HG03060 (cell line): ENCODE data around the gene KCNQ5.
"Not testable (repeated sequence)": the region's sequence is repeated elsewhere in the genome, so short reads cannot be mapped to it uniquely, and the experiment has no call there.

Source experiments
- ATAC-seq: cut with Tn5 transposase; IDR thresholded peaks from one replicate; pipeline ENCODE4 v1.9.1; 2021; ENCODE audit warnings: low read depth, moderate number of reproducible peaks; ENCODE audit not compliant: unreplicated experiment

Gene KCNQ5

DNA sequence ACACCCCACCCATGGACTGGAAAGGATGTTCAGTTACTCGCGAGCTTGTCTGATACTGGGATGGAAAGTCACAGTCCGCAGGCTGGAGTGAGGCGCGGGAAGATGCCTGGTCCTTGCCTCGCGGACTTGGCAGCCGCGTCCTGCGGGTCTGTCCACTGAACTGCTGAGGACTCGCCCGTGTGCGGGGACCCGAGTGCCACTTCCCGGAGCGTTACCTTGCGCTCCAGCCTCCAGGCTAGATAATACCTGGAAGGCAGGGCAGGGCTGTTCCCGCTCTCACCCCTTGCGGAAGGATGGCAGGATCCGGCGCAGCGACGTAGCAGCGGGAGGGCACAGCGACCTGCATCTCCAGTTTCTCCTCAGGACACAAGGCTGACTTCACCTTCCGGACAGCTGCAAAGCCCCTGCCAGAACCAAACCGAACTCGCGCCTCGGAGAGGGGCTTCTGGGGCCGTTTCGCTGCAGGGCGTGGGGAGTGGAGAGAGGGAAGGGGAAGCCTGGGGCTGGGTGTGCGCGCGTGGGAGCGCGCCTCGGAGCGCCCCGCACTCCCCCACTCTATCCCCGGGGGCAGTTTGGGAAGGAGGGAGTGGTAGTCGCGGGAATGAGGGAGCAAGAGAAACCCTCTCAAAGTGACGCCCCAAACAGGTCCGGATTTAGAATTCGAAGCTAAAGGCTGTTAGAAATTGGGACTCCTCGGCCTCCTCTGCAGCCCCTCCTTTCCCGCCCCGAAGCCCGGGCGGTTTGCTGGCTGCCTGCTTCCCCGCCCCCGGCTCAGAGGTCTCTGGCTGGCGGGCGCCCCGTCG is at the start of gene KCNQ5:
KCNQ5 (plus strand) TSS at position 774 of the 803 bp plus-strand sequence.
- ATAC-seq, result no peak

DNA sequence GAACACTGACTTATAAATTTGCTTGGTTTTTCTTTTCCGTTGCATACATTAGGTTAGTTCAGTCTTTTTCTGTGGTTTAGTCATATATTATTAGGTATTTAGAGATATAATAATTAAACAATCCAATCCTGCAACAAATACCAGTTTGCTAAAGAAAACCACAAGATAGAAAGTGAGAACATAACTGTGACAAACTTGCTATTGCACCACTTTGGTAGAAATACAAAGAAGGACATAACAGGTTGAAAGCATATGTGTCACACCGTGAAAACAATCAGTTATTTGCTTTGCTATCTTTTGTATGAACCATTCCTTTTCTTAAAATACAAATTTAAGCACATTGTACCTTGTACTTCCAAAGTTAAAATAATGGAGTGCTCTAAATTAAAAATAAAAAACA is 42.0 kb upstream of the KCNQ5 start:
- ATAC-seq, result no peak

- no peak for ATAC-seq
Measured at GRCh38 chr6:72580281-72580940, 41.5 kb upstream of the KCNQ5 start.

DNA sequence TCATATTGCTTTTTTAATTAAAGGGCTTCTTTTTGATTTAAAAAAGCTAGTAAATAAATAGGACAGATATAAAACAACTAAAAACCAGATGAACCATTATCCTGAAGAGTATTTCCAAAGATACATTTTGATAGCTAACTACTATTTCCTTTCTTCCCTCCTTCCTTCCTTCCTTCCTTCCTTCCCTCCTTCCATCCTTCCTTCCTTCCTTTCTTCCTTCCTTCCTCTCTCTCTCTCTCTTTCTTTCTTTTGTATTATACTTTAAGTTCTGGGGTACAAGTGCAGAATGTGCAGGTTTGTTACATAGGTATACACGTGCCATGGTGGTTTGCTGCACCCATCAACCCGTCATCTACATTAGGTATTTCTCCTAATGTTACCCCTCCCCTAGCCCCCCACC is 40.9 kb upstream of the KCNQ5 start:
- not testable (repeated sequence) for ATAC-seq

GRCh38 chr6:72588155-72588554 is 33.7 kb upstream of the KCNQ5 start:
- no peak for ATAC-seq

- no peak for ATAC-seq
Measured at GRCh38 chr6:72589096-72589495, 32.8 kb upstream of the KCNQ5 start.

DNA sequence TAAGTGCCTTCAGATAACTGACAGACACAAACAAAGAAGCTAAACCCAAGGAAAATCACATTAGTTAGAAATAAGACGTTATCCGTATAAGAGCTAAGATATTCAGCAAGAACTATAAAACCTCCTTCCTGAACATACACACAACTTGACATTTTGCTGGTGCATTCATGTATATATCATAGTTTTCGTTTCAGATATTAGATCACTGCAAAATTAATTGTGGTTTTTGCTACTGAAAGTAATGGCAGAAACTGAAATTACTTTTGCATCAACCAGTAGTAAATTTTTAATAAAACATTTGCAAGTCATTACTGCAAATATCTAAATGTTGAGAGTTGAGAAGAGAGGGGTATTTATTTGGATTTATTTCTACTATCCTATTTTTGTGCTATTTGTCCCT is 26.1 kb upstream of the KCNQ5 start:
- ATAC-seq, result no peak

DNA sequence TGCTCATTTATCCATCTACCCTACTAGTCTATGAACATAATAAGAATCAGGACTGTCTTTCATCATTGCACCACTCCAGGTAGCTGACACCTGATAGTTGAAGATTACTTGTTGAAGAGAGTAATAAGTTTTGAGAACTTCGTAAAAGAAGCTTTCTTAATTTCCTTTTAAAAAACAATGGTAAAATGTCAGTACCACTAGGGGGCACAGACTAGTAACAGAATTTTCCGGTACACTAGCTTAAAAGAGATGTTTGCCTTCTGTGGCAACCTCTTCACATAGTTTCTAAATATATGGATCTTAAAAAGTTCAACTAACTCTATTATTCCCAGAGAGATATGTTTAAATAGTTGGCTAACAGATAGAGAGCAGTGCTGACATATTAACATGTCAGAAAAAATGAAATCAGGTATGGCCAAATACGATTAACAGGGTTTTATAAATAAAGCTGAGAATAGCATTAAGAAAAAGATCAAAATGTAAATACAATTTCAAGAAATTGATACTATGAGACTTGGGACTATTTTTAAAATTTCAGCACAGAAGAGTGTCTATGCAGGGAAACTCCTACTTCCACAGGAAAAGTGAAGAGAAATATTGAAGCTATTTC is 5.4 kb upstream of the KCNQ5 start:
- no peak for ATAC-seq

DNA sequence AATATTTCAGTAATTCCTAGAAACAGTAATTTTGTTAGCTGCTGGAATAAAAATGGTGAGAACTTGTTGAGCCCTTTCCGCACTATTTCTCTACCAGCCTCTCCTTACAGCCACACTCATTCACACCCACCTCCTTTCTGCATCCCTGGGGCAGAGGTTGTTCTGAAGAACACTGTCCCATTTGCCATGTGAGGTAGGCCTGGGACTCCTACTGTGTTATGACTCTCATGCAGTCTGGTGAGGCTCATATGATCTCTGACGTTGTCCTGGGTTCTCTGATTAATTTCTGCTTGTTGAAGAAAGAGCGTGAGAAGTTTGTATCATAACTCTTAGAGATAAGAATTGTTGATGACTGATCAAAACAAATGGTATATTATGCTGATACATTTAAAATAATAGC is 4.1 kb upstream of the KCNQ5 start:
- ATAC-seq, result no peak

GRCh38 chr6:72619883-72620696 is 1.8 kb upstream of the KCNQ5 start:
- ATAC-seq, result peak; percentile 56

- ATAC-seq, result no peak
Measured at GRCh38 chr6:72620871-72621290, 983 bp upstream of the KCNQ5 start.

DNA sequence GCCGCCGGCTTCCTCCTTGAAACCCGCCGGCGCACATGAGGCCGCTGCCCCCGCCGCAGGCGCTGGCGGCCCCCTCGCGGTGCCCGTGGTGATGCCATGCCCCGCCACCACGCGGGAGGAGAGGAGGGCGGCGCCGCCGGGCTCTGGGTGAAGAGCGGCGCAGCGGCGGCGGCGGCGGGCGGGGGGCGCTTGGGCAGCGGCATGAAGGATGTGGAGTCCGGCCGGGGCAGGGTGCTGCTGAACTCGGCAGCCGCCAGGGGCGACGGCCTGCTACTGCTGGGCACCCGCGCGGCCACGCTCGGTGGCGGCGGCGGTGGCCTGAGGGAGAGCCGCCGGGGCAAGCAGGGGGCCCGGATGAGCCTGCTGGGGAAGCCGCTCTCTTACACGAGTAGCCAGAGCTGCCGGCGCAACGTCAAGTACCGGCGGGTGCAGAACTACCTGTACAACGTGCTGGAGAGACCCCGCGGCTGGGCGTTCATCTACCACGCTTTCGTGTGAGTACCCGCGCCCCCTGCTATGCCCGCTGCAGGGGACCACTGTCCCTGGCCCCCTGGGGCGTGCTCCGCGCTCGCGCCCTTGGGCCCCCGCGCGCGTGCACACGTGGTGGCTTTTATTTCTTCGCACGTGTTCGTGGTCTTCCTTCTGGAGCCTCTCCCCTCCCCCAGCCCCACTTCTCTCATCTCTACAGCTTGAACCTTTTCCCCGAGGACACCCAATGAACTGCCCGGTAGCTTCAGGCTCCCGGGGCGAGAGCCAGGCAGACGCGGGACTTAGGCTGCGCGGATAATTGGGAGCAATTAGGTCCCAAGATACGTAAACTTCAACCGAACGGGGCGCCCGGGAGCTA is 453 bp downstream of the KCNQ5 start:
- no peak for ATAC-seq

- no peak for ATAC-seq
Measured at GRCh38 chr6:72623808-72624207, 1.9 kb downstream of the KCNQ5 start.

DNA sequence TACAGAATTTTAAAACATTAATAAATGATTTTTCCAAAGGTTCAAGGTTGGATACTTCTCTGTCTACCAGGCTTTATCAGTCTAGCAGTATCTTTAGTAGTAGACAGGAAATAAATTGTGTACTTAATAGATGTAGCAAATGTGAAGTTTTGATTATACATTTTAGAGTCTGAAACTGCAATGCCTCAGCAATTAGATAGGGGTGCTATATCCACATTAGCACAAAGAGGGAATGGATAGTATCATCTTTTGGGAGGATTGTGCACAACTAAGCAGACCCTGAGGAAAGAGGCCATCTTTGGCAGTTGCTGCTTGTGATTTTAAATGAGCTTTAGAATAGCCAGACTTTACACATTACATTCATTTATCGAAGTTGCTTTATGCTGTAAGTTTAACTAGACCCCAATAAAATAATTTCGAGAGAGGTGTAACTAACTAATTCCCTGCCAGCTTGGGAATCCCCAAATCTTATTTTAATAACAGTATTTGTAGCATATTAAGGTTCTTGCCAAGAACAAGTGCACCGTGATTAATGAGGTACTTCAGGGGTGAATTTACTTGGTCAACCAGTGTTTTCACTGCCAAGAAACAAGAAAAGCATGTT is 2.8 kb downstream of the KCNQ5 start:
- no peak for ATAC-seq

DNA sequence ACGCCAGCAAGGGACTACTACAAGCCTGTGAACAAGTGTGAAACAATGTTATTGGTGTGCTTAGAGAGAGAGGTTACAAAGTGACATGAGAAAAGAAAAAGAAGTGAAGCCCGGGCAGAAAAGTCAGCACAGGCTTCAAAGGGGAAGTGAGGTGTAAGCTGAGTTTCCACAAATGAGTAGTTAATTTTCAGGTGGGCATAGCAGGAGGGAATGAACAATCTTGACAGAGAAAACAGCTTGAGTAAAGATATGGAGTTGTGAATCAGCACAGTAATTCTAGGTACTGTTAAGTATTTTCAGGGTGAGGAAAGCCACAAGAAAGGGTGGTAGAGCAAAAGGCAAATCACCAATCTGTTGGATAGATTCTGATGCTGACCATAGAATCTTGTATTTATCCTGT is 4.3 kb downstream of the KCNQ5 start:
- ATAC-seq, result peak; percentile 60

DNA sequence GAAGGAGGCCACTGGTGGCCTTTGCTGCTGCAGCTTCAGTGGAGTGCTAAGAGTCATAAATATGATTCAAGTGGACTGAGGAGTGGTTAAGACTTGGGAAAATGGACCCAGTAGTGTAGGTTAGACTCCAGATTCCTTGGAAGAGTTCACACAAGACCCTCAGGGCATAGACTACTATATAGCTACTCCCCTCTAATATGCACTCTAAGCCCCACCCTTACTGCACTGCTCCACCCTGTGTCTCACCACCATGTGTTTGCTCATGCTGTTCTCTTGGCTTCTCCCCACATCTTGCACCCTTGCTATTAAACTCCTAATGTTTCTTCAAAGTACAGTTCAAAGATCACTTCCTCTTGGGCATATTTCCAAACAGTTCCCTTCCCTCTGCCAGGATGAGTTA is 5.7 kb downstream of the KCNQ5 start:
- no peak for ATAC-seq

DNA sequence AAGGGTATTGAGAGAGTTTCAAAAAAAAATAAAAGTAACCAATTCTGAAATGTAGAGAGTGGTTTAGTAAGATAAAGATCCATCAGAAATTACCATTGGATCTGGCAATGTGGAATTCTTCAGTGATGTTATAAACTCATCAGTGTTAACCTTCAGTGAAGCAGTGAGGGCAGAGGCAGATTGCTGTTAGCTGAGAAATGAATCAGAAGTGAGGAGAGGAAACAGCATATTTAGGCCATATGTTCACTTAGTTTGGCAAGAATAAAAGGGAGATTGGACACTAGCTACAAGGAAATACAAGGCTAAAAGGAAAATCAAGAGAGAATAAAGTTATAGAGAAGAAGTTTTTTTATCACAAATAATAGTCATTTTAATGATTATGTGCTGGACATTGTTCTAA is 9.6 kb downstream of the KCNQ5 start:
- ATAC-seq, result no peak

DNA sequence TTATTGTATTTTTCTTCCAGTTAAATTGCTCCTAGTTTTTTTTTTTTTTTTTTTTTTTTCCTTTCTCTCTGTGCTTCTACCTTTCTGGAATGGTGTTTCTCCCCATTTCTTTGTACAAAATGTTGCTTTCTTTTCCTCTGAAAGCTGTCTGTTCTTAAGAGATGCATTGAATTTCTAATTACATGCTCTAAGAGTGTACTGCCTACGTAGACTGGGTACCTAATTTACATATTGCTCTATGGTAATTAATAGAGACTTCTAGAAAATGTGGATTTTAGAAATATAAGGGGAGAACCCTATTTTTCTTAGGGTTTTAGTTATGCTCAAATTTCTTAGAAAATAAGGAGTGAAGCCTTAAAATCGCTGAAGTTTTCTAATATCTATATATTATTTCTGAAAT is 13.8 kb downstream of the KCNQ5 start:
- ATAC-seq, result no peak

DNA sequence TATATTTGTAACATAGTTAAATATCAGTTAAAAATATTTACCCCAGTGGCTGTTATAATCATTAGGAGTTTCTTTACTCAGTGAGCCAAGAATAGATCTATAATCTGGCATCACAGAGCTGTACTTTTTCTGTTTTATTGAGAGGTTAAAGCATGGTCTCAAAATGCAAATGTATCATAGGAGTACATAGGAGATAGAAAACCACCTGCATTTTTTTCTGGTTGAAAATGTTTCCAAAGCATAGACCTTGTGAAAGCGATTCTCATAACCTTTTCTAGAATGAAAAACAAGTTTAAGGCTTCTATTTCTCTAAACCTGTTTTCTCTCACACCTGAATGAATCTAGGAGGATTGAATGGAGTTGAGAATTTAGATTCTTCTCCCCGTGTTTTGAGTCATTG is 14.4 kb downstream of the KCNQ5 start:
- peak; percentile 92 for ATAC-seq

GRCh38 chr6:72636786-72637185 is 14.9 kb downstream of the KCNQ5 start:
- ATAC-seq, result no peak
